Measurements from ENCODE around the gene GFER. TPM values are rescaled to one million over a fixed set of nuclear protein-coding genes. Genes with fewer than 3 reads are reported as not detected.
"Not testable (repeated sequence)": the region's sequence is repeated elsewhere in the genome, so short reads cannot be mapped to it uniquely, and the experiment has no call there.

Gene GFER
- total RNA-seq, 1 donor from 2014 or later = 16.5 TPM

DNA sequence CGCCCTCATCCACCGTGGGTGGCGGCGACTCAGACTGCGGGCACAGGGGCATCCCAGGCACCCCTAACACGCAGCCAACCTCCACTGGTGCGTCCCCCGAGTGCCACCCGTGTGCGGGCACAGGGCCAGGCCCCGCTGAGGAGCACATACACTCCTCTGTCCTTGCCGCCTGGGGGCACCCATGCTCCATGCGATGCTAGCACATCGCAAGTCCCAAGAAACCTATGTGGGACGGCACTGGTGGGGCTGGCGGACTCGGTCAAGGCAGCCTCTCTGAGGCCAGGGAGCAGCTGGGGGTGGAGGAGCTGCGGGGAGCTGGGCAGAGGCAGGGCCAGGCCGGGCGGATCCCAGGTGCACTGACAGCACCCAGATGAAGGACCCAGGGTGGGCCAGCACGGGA is 21.7 kb downstream of the GFER start:
- DNase-seq (ENCODE audit: low spot score) = no peak

DNA sequence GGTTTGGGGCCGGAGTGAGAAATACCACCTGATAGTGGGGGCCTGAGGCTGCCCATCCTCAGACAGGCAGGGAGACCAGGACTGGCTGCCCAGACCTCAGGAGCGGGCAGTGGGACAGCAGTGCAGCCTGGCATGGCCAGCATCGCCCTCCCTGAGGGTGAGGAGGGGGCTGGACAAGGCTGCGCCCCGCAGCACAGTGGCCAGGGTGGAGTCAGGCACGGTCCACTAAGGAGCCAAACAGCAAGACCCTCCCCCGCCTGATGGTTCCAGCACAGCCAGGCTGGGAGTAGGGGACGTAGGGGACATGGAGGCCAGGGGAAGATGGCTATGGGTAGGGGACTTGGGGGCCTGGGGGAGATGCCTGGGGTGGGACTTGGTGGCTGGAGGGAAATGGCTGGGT is 22.3 kb downstream of the GFER start:
- no peak for DNase-seq (ENCODE audit: low spot score)

DNA sequence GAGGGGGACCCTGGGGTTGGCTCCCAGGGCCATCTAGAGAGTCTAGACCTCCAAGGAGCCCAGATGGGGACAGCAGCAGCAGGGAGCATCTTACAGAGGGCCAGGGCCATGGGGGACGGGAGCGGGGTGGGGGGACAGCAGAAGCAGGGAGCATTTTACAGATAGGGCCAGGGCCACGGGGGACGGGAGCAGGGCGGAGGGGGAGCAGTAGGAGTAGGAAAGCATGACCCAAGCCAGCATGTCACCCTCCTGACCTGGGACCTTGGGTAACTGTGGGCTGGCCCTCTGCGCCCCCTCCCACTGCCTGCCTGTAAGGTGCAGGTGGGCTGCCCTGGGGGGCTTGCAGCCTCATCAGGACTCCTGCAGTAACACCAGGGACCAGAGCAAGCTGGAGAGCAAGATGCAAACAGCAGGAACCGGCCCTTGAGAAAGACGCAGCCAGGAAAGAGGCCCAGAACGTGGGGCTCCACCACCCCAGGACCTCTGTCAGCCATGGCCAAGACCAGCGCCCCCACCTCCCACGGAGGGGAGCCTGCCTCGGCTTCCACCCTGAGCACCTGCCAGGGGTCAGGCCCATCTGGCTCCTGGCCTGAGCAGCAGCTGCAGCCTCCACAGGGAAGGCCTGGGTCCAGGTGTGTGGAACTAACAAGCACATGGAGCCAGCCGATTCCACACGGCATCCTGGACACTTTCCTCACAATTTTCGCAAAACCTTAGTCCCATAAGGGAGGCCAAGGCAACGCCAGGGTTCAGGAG is 23.3 kb downstream of the GFER start:
- DNase-seq (ENCODE audit: low spot score) = no peak

DNA sequence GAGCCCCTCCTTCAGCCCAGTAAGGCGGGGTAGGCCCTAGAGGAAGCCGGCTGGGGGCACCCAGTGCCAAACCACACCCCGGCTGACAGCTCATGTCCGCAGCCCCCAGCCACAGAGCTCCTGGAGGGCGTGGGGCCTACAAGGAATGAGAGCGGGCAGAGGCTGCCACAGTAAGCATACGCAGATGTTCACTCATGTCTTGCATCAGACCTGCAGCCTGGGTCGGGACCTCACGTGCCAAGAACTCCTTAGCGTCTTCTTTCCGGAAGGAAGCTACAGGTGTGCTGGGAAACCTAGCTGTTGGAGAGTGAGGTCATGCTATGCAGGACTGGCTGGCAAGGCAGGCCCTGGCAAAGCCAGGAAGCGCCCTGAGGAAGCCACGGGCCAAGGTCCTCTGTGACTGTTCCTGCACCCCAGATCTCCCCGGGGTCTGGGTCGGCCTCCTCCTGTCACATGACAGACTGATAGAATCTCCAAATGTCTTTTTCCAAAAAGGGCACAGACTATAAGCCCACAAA is 24.1 kb downstream of the GFER start:
- DNase-seq (ENCODE audit: low spot score) = no peak

DNA sequence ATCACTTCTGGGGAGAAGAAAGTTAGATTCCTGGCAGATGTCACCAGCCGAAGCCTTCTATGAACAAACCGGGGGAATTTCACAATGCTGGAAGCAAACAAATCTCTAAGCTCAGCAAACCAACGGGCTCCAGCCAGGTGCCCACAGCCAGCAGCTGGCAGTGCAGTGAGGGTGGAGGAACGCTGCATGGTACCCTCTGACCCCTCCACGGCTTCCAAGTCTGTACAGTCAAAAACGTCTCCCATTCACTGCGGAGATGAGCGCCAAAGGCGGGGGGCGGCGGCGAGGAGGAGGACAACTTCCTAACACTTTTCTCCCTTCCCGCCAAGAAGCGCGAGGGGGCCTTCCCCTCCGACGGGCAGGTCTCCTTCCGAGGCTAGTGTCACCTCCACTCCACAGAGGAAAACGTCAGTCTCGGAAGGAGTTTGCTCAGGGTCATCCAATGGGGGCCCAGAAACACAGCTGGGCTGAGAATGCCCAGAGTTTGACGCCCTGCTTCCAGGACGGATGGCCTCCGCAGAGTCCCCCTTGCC is 24.7 kb downstream of the GFER start:
- DNase-seq (ENCODE audit: low spot score) = no peak

DNA sequence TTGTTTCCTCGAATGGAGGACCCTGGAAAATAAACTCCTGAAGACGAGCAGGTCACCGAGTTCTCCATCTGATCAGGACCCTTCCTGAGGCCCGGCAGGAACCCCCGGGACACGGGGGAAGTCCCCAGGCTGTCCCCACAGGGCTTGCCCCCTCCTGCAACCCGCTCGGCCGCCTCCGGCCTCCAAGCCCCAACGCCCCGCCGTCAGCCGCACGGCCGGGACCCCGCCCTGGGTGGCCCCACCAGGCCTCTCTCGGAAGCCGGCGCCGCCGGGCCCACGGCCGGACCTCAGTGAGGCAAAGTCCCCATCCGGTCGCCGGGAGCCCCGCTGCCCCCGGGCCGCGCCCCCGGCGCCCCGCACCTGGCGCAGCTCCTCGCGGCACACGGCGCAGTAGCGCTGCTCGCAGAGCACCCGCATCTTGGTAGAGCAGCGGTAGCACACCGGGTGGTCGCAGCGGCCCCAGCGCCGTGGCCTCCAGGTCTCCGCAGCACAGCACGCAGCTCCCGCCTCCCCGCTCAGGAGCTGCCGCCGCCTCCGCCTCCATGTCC is 25.2 kb downstream of the GFER start:
- no peak for DNase-seq (ENCODE audit: low spot score)

DNA sequence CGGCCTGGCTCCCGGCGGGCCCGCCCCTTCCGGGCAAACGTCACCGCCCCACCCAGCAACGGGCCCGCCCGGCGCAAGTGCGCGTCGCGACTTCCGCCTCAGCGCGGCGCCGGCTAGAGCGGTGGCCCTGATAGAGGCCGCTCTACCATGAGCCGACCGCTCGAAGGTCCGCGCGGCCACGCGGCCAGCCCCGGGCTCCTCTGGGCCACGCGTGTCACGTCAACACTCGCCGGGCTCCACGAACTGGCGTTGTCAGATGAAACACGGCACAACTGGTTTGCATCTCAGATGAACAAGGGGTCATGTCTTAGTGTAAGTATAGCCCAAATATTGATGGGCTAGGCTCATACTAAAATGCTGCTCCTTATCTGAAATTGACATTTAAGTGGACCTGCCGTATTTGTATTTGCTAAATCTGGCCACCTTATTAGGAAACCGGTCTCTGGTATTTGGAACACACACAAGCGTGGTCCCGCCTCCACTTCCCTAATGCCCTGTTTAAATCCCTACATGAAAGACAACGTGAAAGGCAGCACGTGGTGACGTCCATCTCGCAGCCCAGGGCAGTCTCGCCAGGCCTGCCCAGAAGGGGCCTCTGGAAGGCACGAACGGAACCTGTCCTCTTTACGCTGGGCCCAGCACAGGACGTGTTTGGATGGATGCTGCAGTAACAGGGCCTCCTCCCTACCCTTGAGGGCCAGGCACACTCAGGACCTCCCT is 26.0 kb downstream of the GFER start, which contains the start of gene ZNF598:
Gene ZNF598 (minus strand): TSS at position 31 of the 720 bp plus-strand sequence.
- DNase-seq (ENCODE audit: low spot score) = peak; percentile 74

DNA sequence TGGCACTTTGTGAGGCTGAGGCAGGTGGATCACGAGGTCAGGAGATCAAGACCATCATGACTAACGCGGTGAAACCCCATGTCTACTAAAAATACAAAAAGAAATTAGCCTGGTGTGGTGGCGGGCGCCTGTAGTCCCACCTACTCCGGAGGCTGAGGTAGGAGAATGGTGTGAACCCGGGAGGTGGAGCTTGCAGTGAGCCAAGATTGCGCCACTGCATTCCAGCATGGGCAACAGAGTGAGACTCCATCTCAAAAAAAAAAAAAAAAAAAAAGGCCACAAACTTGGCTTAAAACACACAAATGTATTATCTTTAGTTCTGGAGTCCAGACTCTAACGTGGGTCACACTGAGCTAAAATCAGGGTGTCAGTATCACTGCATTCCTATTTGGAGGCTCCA is 27.7 kb downstream of the GFER start:
- DNase-seq (ENCODE audit: low spot score) = not testable (repeated sequence)

DNA sequence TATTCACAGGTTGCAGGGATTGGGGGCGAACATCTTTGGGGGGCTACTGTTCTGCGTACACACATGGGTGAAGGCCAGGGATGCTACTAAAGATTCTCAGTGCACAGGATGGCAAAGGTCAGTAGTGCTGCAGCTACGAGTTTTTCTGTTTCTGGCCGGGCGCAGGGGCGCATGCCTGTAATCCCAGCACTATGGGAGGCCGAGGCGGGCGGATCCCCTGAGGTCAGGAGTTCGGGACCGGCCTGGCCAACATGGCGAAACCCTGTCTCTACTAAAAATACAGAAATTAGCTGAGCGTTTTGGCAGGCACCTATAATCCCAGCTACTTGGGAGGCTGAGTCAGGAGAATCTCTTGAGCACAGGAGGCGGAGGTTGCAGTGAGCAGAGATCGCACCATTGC is 29.5 kb downstream of the GFER start:
- no peak for DNase-seq (ENCODE audit: low spot score)

DNA sequence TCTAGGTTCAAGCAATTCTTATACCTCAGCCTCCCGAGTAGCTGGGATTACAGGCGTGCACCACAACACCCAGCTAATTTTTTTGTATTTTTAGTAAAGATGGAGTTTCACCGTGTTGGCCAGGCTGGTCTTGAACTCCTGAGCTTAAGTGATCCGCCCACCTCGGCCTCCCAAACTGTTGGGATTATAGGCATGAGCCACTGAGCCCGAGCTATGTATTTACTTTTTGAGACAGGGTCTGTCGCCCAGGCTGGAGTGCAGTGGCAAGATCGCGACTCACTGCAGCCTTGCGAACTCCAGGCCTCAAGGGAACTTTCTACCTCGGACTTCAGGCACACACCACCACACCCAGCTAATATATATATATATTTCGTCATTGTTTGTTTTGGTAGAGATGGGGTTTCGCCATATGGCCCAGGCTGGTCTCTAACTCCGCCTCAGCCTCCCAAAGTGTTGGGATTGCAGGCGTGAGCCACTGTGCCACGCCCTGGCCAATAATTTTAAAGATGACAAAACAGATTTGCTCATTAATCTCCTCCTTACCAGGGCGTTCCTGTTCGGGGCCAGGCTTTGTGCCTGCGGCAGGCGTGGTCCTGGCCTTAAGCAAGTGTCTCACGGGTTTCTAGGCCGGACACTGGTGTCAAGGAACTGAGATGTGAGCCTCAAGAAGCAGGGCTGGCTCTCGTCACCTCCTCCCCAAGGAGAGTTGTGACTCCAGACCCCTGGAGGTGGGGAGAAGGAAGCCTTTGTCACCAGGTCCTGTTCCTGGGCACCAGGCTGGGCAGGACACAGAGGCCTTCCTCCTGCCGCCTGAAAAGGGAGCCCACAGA is 31.3 kb downstream of the GFER start:
- no peak for DNase-seq (ENCODE audit: low spot score)

DNA sequence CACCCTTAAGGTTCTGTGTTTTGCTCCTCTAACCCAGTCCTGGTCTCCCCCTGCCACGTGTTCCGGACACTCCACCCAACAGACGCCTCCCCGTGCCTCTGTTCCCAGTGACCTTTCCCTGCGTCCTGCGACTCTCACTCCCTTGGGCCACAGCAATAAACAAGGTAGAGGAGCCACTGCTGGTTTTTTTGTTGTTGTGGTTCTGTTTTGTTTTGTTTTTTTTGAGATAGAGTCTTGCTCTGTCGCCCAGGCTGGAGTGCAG is 31.9 kb downstream of the GFER start:
- DNase-seq (ENCODE audit: low spot score) = no peak

DNA sequence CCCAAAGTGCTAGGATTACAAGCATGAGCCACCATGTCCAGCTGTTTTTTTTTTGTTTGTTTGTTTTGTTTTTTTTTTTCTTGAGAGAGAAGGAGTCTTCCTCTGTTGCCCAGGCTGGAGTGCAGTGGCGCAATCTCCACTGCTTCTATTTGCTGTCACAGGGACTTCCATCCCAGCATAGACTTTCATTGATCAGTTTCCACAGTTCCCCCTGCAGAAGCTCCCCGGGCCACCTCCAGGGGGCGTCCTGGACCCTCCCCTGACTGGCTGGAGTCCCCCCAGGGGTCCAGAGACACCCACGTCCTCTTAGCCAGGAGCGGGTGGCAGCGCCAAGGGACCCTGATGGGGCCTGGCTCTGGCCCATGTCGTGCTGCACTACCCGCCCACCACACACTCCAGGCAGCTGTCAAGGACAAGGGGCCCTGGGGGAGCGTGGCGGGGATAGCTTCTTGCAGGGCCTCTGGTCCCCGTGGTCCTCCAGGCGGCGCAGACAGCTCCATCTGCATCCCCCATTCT is 32.5 kb downstream of the GFER start:
- DNase-seq (ENCODE audit: low spot score) = no peak

DNA sequence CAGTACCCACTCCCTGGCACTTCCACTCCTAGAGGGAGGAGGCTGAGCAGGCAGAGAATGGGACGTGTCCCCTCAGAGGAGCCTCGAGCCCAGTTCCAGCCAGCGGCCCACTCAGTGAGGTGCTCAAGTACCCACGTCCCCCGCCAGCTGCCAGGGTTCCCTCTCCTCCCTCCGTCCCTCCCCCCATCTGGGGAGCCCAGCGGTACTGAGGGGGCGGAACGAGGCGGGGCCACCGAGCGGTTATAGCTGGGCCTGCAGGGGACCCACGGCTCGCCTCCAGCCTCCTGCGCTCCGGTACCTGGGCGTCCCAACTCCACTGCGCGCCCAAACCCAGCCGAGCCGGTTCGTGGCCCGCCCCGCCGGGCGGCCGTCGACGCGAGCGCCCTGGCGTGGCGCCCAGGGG is 35.5 kb downstream of the GFER start, which contains the start of gene NPW:
Gene NPW (plus strand): TSS at position 268 of the 403 bp plus-strand sequence.
- DNase-seq (ENCODE audit: low spot score) = no peak

DNA sequence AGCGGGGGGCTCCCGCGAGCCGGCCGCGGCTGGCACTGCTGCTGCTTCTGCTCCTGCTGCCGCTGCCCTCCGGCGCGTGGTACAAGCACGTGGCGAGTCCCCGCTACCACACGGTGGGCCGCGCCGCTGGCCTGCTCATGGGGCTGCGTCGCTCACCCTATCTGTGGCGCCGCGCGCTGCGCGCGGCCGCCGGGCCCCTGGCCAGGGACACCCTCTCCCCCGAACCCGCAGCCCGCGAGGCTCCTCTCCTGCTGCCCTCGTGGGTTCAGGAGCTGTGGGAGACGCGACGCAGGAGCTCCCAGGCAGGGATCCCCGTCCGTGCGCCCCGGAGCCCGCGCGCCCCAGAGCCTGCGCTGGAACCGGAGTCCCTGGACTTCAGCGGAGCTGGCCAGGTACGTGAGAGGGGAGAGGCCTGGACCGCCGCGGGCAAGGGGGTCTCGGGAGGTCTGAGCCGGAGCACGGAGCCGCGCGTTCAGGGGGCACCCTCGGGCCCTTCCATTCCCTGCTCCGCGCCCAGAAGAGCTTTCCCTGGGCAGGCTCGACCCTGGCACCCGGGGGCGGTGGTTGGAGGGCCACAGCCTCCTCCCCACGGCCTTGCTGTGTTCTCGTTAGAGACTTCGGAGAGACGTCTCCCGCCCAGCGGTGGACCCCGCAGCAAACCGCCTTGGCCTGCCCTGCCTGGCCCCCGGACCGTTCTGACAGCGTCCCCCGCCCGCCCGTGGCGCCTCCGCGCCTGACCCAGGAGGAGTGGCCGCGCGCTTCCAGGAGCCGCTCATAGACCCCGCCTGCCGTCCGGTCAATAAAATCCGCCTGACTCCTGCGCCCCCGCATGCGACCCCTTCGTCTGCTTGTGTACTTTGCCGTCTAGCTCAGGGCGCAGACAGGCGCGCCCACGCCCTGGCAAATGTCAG is 36.2 kb downstream of the GFER start:
- no peak for DNase-seq (ENCODE audit: low spot score)

DNA sequence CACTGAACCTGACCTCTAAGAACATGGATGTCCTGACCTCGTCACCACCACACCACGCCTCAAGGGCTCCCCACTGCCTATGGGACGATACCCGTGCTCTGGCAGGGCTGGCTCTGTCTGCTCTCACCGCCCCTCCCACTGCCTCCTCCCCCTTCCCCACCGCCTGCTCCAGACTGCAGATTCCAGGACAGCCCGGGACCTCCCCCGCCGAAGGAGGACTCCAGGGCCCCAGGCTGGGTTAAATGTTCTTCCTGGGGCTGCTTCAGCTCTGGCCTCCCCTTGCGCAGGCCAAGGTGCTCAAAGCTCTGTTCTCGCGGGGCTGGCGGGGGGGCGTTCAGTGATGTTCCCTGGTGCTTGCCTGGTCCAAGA is 38.7 kb downstream of the GFER start:
- DNase-seq (ENCODE audit: low spot score) = no peak

DNA sequence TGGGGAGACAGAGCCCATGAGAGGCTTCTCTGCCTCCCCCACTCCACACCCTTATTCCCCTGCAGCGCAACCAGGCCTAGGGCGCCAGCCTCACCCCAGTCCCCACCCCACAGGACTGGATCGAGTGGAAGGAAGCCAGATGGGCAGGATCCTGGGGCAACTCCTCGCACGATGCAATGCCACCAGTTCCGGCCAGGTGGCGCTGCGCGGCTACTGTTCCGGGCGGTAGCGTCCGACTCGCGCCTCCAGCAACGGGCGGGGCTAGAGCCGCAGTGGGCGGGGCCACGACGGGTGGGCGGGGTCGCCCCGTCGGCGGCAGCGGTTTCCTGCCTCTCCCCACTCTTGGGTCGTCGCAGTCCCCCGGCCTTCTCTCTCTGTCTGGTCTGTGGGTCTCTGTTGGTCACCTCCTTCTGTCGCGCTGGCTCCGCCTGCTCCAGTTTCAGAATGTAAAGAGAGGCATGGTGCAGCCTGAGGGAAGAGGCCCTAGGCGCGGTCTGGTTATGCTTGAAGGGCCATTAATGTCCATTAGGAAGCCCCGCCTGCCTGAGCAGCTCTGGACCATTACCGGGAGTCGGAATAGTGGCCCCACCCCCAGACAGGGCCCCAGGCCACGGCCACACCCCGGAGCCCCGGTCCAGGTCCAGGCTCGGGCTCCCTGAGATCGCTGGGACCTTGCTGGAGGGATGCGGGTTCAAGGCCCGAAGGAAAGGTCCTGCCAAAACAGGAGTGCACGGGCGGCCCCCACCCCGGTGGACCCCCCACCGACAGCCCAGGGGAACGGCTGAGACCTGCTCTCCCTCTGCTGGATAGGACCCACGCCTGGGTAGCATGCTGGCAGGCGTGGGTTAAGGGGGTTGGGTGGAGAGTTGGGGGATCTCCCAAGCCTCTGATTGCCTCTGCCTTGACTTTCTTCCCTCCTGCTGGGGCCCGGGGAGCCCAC is 39.4 kb downstream of the GFER start:
- DNase-seq (ENCODE audit: low spot score) = peak; percentile 96

DNA sequence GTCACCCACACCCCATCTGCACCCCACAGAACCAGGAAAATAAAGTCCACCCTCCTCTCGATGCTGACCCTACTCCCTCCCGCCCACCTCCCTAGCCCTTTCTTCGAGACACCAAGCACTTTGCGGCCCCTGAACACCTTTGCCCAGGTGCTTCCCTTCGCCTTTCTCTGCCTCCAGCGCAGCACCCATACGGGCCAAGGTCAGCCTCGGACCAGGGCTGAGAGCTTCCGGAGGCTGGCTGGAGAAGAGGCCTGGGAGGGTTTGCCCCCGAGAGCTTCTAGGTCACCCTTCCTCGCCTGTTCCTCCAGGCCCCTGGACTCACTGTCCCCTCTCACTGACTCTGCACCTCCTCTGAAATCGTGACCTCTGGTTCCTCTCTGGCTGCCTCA is 40.0 kb downstream of the GFER start:
- DNase-seq (ENCODE audit: low spot score) = no peak

DNA sequence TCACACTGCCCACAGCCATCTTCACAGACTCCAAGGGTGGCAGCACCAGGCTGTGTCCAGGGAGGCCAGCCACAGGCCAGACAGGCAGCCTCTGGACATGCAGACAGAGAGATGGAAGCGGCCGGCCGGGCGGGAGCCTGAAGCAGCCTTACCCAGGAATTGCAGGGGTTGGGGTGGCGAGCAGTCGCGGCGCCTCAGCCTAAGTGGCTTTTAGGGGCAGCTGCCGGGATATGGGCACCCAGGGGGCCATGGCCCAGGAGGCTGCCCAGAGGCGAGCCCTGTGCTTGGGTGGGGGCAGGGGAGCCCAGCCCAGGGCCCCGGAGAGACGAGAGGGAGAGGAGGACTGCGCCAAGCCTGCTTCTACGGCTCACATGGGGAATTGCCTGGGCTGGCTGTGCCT is 41.3 kb downstream of the GFER start:
- DNase-seq (ENCODE audit: low spot score) = no peak

DNA sequence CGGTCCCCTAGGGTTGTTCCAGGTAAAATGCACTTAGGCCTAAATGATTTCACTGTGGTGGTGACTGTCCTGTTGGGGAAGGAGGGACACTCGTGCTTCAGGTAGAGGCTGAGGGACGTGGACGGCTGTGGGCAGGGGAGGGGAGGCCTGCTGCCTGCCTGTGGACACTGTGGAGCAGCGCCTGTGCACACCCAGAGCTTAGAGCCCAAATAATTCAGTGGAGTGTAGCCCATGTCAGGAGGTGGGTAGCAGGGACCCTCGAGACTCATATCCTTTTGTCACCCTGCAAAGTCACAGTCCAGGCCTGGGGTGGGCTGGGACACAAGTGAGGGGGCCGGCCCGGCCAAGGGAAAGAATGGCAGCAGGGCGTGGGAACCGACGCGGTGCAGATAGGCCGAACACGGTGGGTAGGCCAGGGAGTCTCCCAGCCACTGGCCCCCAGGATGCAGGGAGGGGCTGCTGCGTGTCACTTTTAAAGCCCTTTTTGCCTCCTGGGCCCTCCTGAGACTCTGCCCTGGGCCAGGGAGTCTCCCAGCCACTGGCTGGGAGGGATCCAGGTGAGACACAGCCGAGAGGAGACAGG is 42.0 kb downstream of the GFER start:
- DNase-seq (ENCODE audit: low spot score) = no peak
